Dermis microvascular lymphatic vessel endothelial cell (primary cell): ENCODE data around the gene XRCC3. TPM values are rescaled to one million over a fixed set of nuclear protein-coding genes. Genes with fewer than 3 reads are reported as not detected.

ENCODE experiments used
- DNase-seq, 2 donors: peaks; one replicate each; pipeline versions ENCODE4 v3.0.0 to v3.0.0-alpha.2; 2010; ENCODE audit warnings: low read depth in 2 of 2
- total RNA-seq: library from RNA; depleted of rRNA; stranded (reverse); fragments of >200 nt; gene quantifications from 2 replicates; pipeline ENCODE4 v1.2.1, GENCODE V29; 2014

Gene XRCC3
- total RNA-seq, 1 donor from 2014 or later: 10.0 TPM

DNA sequence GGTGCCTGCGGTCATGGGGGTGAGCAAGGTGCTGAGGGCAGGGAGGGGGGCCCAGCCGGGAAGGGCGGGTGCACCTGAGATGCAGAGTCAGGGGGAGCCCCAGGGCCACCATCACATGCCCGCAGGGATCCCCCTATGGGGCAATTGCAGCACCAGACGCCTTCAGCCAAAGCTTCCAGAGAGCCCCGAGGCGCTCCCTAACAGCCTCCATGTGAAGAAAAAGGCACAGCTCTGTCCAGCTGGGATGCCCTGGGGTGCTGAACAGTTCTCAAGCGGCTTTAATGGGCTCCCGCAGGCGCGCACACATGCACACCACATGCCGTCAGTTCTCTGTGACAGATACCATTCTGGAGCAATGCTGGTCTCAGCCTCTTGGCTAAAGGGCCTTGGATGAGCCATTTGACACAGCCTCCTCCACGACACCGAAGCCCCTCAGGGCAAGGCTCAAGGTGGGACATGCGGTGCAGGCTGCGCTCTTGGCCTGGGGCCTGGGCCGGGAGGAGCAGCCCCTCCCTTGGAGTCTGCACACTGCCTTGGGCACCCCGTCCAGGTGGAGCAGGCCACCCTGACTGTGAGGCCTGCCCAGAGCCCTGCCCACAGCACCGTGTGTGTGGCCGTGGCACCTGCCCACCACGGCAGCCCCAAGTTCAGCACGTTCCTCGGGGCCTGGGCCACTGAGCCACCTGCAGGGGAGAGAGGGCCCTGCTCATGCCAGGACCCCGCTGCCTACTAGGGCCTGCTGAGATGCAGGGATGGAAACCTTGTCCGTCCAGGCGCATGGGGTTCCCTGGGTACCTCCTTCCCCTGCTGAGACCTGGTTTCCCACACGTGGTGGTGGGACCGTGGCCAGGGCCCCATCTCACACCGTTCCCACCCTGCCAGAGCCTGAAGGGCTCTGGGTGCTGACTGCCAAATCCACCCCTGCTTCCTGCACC is 7.7 kb downstream of the XRCC3 start:
- no peak for DNase-seq

DNA sequence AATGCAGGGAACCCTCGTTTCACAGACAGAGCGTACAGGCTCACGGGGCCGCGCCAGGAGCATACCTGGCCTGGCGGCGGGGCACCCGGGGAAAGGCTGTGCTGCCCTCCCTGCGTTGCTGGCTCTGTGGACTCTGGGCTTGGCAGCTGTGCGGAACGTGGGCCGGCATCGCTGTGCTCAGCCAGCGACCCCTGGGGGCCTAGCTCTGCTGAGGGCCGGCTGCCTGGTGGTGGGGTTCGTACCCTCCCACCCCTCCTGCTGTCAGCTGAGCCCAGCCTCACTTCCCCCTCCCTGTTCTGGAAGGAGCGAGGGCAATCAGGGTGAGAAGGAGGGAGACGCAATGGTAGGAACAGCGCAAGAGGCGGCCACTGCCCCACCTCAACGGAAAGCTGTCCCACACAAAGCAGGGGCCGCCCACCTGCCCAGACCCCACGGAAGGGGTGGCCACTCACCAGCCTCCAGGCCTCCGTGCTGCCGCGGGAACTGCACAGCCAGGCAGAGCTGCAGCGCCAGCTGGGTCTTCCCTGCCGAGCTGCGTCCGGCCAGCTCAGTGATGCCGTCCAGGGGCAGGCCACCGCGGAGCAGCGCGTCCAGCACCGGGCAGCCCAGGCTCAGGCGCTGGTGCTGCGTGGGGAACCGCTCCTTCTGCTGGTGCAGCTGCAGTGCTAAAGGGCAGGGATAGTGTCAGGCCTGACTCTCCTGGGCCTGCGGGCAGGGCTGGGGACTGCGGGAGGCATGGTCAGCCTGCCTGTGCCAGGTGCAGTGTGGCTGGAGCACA is 8.5 kb downstream of the XRCC3 start:
- DNase-seq: no peak

DNA sequence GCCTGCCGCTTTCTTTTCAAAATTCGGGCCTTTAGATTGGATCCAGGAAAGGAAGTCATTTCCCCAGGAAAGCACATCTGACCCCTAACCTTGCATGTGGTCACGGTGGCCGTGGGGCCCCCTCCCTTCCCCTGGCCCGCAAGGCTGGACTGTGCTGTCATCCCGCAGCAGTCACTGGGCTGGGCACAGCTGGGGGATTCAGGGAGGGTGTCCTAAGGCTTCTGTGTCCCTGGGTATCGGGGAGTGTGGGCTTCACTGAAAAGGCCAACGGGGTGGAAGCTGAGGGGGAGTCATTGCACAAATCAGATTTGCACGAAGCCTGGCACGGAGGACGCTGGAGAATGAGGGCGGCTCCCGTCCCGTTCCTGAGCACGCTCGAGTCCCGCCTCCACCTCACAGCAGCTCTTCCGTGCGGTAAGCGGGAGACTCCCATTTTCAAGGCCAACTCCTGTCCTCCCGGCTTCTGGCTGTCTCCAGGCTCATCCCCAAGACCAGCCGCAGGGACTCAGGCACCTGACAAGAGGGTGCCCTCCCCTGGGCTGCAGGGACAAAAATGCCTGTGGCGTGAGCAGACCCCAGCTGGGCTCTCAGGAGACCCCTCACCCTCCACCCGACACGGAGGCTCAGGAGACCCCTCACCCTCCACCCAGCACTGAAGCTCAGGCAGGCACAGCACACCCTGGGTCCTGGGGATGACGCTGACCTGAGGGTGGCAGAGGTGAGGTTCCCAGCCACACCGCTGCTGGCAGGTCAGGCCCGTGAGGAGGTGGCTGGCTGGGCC is 9.6 kb downstream of the XRCC3 start:
- DNase-seq: no peak

DNA sequence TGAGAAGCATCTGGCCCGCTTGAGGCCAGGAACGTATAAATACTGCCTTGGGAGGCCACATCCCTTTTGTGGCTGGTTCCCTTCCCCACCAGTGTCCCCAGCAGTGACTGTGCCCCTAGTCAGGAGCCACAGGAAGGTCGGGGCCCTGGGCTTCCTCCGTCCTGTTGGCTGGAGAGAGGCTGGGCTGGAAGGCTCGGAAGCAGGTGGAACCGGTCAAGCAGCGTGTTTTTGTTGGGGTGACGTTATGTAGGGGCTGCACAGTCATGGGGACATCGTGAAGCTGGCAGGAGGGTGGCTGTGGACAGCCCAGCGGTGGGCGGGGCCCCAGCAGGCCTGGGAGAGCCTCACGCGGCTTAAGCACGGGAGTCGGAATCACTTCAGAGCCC is 10.1 kb downstream of the XRCC3 start:
- DNase-seq: peak; percentile 89 to 95

DNA sequence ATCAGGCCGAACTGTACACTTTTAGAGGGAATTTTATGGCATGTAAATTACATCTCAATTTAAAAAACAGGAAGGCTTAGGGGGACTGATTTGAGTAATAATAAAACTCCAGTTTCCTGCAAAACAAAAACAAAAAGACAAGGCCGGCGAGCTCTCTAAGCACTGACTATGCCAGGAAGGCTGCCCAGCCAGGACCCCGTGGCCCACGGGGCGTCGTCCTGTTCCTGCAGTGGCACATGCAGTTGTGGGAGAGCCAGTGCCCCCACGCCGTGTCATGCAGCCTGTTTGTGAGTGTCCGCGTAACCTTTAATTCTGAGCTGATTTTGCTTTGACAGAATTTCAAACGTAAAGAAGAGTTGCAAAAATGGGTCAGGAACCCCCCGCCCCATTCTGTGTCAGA is 10.5 kb downstream of the XRCC3 start:
- peak; percentile 62 to 67 for DNase-seq

DNA sequence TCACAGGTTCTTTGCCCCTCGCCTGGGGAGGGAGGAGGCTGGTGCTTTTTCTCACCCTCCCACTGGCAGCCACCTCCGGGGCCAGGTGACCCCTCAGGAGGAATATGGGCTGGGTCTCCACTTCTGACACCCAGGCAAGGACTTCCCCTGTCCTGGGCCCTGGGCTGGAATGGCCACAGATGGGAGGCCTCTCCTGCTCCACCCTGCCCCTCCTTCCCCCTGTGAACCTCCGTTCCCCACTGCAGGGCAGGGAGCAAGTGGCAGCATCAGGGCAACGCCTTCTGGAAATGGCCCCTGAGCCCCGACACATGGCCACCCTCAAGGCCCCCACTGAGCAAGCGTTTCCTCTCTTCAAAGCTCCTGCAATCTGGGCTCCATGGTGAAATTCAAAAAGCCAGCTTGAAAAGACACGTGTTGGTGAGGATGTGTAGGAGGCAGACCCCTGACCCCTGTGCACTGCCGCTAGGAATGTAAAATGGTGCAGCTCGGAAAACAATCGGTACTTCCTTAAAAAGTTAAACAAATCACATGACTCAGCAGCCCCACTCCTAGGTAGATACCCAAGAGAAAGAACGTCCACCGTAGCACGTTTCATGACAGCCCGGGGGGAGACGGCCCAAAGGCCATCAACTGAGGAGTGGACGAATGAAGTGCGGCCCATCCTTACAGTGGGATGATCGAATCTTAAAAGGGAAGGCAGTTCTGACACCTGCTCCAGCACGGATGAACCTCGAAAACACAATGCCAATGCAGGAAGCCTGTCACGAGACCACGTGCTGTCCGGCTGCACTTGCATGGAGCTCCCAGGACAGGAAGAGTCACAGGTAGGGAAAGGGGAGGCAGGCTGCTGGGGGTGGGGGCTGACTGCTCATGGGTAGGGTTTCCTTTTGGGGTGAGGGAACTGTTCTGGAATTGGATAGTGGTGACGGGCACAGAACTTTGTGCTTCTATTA is 11.5 kb downstream of the XRCC3 start:
- DNase-seq: peak; percentile 76 to 87

DNA sequence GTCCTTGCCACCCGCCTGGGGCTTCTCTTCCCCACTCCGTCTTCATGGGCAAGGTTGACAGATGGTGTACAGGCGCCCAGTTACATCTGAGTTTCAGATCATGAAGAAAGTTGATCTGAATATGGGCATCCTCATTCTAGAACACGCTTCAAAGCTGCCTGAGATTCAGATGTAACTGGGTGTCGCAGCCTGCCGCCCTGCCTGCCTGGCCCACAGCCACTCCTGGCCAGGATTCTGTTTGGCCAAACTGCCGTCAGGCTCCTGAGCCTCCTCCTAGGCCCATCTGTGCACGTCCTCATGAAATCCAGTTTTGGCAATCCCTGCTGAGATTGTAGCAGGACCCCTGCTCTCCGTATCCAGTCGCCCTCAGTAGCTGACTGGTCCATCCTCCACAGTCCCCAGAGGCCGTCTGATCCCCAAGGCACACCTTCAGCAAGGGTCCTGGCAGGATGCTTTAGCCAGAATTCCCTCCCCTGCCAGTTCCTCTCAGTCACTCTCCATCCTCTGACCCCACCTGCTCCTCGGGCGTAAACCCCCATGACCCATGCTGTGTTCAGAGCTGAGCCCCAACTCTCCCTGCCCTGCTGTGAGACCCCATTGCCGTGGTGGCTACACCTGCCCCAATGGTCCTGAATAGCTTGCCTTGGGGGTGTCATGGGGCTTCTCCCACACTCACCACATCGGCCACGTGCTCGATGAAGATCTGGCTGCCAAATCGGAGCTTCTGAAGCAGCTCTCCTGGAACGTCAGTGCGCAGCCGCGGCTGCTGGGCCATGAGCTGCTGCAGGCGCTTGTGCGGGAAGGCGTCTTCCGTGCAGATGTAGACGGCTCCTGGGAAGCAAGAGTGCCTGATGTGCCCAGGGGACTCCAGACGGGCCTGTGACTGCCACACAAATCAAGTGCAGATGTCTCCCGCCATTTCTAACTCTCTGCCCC is 12.5 kb downstream of the XRCC3 start:
- DNase-seq: no peak

DNA sequence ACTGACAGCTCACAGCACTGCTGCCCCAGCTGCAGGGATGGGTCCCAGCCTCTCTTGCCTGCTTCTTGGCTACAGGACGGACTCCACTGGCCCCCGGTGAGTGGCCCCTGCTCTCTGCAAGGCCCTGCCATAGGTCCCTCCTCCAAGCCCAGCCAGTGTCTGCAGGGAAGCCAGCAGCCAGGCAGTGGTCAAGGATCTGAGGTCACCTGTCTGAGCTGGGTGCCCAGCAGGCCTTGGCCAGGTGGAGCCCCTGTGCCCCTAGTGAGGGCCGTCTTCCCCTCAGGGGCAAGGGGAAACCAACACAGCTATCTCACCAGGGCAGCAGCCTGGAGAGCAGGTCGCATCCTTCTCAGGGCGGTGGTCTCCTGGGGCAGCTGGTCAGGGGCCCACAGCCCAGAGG is 13.2 kb downstream of the XRCC3 start:
- no peak for DNase-seq

DNA sequence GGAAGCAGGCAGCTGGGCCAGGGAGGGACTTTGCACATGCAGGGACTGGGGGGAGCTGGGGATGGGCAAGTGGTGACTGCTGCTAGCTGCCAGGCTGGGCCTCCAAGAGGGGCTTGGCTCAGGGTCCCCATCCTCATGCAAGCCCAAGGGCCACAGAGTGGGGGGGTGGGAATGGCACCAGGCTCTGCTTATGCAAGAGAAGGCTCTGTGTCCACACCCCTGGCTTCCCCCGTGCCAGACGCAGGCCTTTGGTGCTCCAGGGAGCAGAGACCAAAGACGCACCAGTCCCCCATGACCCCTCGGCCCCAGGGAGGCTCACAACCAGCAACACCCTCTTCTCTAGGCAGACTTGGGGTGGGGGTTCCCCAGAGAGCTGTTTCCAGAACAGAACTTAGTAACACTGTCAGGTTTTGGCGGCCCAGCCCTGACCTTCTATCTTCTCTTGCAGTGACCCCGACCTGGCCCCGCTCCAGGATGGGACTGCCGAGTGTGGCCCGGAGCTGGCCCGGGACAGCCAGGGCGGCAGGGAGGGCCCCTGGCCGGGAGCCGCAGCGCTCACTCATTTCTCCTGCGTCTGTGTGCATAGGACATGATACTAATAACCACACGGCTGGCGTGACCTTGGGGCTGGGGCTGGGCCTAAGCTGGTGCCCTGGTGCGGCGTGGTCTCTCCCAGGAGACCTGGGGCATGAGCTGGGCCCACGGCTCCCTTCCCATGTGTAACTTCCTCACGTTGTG is 14.3 kb downstream of the XRCC3 start:
- no peak for DNase-seq

DNA sequence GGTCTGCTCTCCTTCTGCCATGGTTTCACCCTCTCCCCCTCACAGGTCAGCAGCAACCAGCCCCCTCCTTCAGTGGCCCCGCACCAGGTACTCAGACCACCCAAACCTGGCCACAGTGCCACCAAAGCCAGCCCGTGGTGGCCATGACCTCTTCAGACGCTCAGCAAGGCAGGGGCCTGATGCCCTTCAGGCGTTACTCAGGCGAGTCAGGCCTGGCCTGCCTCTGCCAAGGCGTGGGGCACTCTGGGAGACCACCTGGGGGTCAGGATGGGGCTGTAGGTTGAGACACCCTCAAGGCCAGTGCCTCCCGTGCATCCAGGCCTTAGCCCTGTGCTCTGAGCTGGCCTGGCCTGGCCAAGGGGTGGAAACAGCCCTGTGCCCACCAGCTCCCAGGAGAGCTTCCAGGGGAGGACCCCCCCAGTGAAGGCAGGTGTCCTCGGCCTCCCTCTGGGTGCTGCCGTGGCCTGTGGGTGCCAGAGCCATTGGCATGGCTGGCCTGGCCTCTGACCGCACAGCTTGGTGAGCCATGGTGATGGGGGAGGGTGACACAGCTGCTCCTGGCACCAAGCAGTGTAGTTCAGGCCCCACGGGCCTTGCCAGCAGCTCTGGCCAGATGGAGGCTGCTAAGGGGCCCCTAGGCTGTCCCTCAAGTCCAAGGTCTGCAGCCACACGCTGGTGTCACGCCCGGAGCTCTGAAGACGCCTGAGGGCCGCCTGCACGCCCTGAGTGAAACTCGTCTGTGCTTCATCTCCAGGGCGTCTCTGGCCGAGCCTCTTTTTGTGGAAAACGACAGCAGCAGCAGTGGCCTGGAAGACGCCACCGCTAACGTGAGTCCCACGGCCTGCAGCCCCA is 15.1 kb downstream of the XRCC3 start:
- no peak for DNase-seq

DNA sequence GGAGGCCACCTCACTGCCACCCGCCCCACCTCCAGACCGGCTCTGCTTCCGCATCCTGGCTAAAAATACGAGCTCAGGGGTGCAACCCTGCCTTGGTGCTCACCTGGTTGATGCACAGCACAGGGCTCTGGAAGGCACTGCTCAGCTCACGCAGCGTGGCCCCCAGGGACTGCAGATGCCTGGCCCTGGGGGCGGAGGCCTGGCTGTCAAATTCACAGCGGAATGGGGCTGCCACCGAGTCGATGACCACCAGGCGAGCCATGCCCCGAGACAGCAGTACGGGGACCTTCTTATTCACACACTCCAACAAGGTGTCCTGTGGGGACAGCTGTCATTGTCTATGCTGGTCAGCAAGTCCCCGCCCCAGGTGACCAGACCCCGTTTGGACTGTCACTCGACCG is 16.0 kb downstream of the XRCC3 start:
- no peak for DNase-seq

DNA sequence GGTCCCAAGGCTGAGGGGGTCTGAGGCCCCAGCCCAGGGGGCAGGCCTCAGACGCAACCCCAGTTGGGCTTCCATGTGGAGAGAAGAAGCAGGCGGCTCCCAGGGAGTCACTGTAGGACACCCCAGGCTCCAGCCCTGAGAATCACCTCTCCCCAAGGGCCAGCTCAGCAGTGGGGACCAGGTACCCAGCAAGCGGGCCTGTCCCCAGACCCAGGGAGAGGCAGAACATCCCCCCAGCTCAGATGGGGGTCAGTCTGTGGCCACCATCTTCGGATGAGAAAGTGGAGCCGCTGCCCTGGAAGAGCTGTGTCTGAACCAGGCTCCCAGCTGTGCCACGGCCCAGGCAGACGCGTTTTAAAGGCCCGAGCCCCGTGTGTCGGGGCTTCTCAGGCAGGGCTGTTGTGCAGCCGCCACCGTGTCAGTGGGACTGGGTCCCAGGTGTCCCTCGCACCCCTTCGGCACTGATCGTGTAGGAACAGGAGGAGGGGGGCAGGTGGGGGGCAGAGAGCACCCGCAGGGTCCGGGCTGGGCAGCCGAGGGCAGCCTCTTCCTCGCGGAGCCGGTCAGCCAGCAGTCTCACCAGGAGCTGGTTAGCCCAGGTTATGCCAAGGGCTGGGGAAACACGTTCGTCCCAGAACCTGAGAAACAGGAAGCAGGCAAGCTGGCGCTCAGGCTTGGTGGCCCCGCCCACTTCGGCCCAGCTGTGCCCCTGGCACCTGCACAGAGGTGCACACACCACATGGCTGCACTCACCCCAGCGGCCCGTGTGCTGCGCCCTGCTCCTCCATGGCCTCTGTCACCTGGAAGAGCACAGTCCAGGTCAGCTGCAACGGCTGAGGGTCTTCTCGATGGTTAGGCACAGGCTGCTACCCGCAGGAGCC is 16.6 kb downstream of the XRCC3 start:
- DNase-seq: no peak

DNA sequence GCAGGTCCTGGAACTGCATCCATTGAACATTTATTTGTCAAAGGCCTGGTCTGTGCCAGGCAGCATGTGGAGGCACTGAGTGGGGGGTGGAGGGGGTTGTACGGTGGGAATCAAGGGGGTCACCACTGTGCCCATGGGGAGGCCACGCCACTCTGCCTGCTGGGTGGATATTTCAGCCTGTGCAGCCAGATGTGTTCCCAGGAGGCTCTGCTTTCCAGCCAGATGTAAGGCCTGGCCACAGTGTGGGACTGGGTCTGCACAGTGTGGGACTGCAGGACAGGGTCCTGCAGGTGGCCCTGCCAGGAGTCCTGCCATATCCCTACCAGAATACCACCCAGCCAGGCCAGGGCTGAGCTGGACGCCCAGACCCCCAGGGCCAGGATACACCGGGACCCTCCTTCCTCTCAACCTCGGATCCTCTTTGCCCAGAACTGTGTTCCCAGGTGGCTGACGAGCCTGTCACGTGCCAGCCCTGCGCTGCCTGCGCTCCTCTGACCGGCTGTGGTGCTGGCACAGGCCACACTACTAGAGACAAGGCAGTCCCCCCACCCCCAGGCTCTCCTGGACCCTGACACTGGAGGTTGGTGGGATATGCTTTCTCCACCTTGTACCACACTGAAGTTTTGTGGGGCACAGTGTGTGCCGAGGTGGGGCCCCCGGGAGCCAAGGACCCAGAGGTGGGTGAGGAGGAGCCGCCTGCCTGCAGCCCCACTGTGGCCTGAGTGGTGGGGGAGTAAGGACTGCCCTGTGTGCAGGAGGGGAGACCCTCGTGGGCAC is 17.5 kb downstream of the XRCC3 start:
- no peak for DNase-seq

DNA sequence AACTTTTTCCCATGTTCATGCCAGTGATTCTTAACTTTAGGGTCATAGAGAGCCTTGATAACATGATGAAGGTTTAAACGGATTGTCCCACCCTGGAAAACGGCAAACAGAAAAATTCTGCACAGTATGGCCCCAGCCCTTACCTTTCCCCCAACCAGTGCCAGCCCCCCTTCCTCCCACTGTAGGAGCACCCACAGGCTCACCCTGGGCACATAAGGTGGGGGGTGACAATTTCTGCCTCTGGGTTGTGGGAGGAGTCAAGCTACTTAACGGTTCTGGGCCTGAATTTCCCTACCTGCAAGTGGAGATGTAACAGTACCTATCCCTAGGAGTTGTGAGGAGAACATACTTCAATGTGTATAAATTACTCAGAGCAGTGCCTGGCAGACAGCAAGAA is 18.0 kb downstream of the XRCC3 start:
- no peak for DNase-seq

DNA sequence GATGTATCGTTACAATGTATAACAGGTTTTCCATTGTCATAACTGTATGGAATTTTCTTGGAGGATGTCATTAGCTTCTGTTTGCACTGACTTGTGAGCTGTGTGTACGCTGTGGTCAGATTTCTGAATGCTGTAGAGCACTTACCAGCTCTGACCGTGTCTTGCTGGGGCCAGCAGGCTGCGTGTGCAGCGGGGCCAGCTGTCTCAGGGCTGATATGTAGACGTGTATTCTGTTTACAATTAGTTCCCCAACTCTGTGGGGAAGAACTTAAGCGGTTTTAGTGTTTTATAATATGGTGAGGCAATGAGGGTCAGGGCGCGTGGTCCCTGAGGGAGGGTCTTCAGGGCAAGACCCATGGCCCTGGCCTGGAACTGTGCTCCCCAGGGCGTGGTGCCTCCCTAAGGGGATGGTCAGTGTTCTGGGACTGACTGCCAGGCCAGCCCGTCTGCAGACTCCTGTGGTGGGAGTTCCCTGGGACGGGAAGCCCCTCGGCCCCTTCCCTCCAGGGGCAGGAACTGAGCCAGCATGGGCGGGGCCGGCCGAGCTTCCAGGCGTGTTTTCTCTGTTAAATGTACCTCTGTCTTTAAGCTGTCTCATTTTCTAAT is 18.7 kb downstream of the XRCC3 start:
- DNase-seq: peak in 1 of 2 donors; percentile 57

DNA sequence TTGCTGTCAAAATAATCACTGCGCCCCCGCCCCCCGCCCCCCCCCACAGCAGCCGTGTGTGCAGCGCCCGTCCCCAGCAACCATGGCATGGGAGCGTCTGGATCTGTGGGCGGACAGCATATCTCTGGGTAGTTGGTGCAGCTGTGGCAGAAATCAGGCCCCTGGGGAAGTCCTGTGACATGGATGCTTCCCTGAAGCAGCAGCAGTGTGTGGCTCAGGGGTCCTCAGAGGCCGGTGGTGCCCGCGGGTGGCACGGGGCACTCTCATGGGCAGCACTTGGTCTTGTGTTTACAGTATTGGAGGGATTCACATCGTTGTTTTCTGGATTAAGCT is 19.2 kb downstream of the XRCC3 start:
- DNase-seq: no peak
